CD4-positive, alpha-beta T cell (primary cell): Measurements from ENCODE around the gene KRT2. TPM values are rescaled to one million over a fixed set of nuclear protein-coding genes. Genes with fewer than 3 reads are reported as not detected.
A peak's percentile ranks its signal among the peaks of the same experiment; 100 is the strongest.

Source experiments
- ATAC-seq: fragments of 200-7000 bp; cut with Tn5 transposase; one replicate; pipeline ENCODE4 v1.10.0; 2022; ENCODE audit warnings: mild to moderate bottlenecking; ENCODE audit not compliant: poor library complexity
- CTCF ChIA-PET: fragments of 350-600 bp; sonication (Branson Sonifier 250); formaldehyde crosslinking; loops from one replicate; lab custom pipeline; 2021; ENCODE audit warnings: antibody characterized with exemption, inconsistent platforms; lab: Charles Lee
- POLR2A ChIA-PET: fragments of 350-600 bp; sonication (Branson Sonifier 250); formaldehyde crosslinking; loops from one replicate; lab custom pipeline; 2021; ENCODE audit warnings: antibody characterized with exemption, inconsistent platforms; lab: Charles Lee
- DNase-seq, 14 experiments: peaks; one replicate each; pipeline ENCODE4 v3.0.0-alpha.2; 2013 to 2020; ENCODE audit warnings: mixed read lengths in 2 of 14
- H3K27ac ChIP-seq, 2 donors: one replicate each; pipeline versions ENCODE4 v1.5.1 to v1.7.0; 2013; ENCODE audit warnings: low read length in 2 of 2, low read depth in 1 of 2, mild to moderate bottlenecking in 1 of 2
- H3K27me3 ChIP-seq, 2 experiments: 1 replicate in 1 of 2; 2 replicates in 1 of 2; pipeline versions ENCODE4 v1.6.1 to v1.7.0; 2013; ENCODE audit warnings: low read length in 2 of 2, control low read depth in 1 of 2, mild to moderate bottlenecking in 1 of 2, moderate library complexity in 1 of 2; ENCODE audit not compliant: insufficient read depth in 2 of 2, control insufficient read depth in 1 of 2
- H3K36me3 ChIP-seq: one replicate; pipeline ENCODE4 v1.6.1; 2013; ENCODE audit warnings: low read length, control low read depth; ENCODE audit not compliant: insufficient read depth
- H3K4me1 ChIP-seq: one replicate; pipeline ENCODE4 v1.6.1; 2013; ENCODE audit warnings: low read length, control low read depth; ENCODE audit not compliant: insufficient read depth
- H3K4me3 ChIP-seq: one replicate; pipeline ENCODE4 v1.5.1; 2013; ENCODE audit warnings: mild to moderate bottlenecking, low read length, moderate library complexity
- H3K9me3 ChIP-seq, 2 experiments: 1 replicate in 1 of 2; 2 replicates in 1 of 2; pipeline versions ENCODE4 v1.6.1 to v1.7.0; 2013; ENCODE audit warnings: low read length in 2 of 2, mild to moderate bottlenecking in 2 of 2, control low read depth in 1 of 2, moderate library complexity in 1 of 2; ENCODE audit not compliant: control insufficient read depth in 1 of 2, insufficient read depth in 1 of 2
- H3K27ac Mint-ChIP-seq: one replicate; pipeline ENCODE4 v1.8.0; 2020; ENCODE audit warnings: mixed read lengths
- H3K27me3 Mint-ChIP-seq: one replicate; pipeline ENCODE4 v1.8.0; 2021; ENCODE audit warnings: mixed read lengths
- H3K36me3 Mint-ChIP-seq: one replicate; pipeline ENCODE4 v1.8.0; 2021; ENCODE audit warnings: low read depth, mixed read lengths
- H3K4me1 Mint-ChIP-seq: one replicate; pipeline ENCODE4 v1.8.0; 2021; ENCODE audit warnings: low read depth, mixed read lengths
- H3K4me3 Mint-ChIP-seq: one replicate; pipeline ENCODE4 v1.8.0; 2020; ENCODE audit warnings: mild to moderate bottlenecking, mixed read lengths
- H3K9me3 Mint-ChIP-seq: one replicate; pipeline ENCODE4 v1.8.0; 2020; ENCODE audit warnings: mixed read lengths
- CTCF ChIP-seq: fragments of 200-600 bp; IDR thresholded peaks from one replicate; pipeline ENCODE4 v1.8.0; 2022; ENCODE audit warnings: antibody characterized with exemption, mild to moderate bottlenecking
- intact Hi-C, 2 experiments: fragments of 100-400 bp; cut with DNase I in 1 of 2; cut with micrococcal nuclease in 1 of 2; formaldehyde crosslinking; loops; one replicate each; pipeline versions ENCODE4 v1.15.1 to v1.9.0; 2023 to 2025; cut with DNase I, micrococcal nuclease
- total RNA-seq, 174 experiments: library from RNA in 2 of 174; stranded (reverse) in 2 of 174; gene quantifications; one replicate each; pipeline ENCODE4 v1.2.3 and lab custom pipeline; 2021 to 2026

KRT2 gene
- total RNA-seq, 2 experiments from 2014 or later: 1.7 to 2.1 TPM

GRCh38 chr12:52656616-52657015 is 4.6 kb upstream of the KRT2 start:
- no peak overlapping the region for H3K4me3 Mint-ChIP-seq
- no peaks in the 10 kb centered on the region for H3K27me3 Mint-ChIP-seq
- Histone ChIP-seq H3K27ac (no peak overlapping the region), H3K27me3 (no peaks in the 10 kb centered on the region), H3K9me3 (peaks cover 0 to 4% of the 10 kb centered on the region in 2 experiments), H3K4me1 (no peaks in the 10 kb centered on the region), H3K36me3 (no peaks in the 10 kb centered on the region), H3K4me3 (no peak overlapping the region)
- intact Hi-C loops: no loop called here
- H3K9me3 Mint-ChIP-seq: no peaks in the 10 kb centered on the region
- DNase-seq (no peak), ATAC-seq (peak; percentile 24)
- no peaks in the 10 kb centered on the region for H3K36me3 Mint-ChIP-seq
- no peak overlapping the region for H3K27ac Mint-ChIP-seq
- TF ChIP-seq CTCF: no peak
- ChIA-PET CTCF (no interaction called here), POLR2A (interaction anchor here (0.8 to 2.5 kb wide), 2 partner anchors 17 to 71 kb away, joined by 3 to 8 read pairs; no protein-coding TSS in a partner anchor)
- peaks cover 39% of the 10 kb centered on the region for H3K4me1 Mint-ChIP-seq

DNA sequence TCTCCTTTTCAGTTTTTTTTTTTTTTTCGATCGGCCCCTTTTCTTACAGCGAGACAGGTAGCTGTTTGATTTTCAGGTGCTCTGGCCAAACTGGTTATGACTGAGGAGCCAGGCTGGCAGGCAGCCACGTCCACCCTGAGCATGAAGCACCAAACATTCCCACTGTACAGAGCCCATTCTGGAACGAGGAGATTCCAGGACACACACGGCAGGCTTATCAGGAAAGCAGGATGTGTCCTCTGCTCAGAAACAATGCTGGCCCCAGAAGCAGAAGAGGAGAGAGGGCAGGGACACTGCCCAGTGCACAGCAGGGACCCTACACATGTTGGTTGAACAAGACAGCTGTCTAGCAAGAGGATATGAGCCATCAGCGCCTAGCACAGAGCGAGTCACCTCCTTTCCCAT is 3.7 kb upstream of the KRT2 start:
- Histone ChIP-seq H3K36me3 (no peaks in the 10 kb centered on the region), H3K9me3 (peaks cover 0 to 6% of the 10 kb centered on the region in 2 experiments), H3K4me3 (no peak overlapping the region), H3K27ac (no peak overlapping the region), H3K27me3 (no peaks in the 10 kb centered on the region), H3K4me1 (no peaks in the 10 kb centered on the region)
- ChIA-PET POLR2A (interaction anchor here (2.5 kb wide), 1 partner anchor 70 kb away, joined by 8 read pairs; no protein-coding TSS in a partner anchor), CTCF (no interaction called here)
- no peaks in the 10 kb centered on the region for H3K27me3 Mint-ChIP-seq
- no peak overlapping the region for H3K4me3 Mint-ChIP-seq
- DNase-seq: no peak
- no peaks in the 10 kb centered on the region for H3K9me3 Mint-ChIP-seq
- intact Hi-C loops: no loop called here
- no peak for TF ChIP-seq CTCF
- ATAC-seq: no peak
- H3K36me3 Mint-ChIP-seq: no peaks in the 10 kb centered on the region
- peaks cover 39% of the 10 kb centered on the region for H3K4me1 Mint-ChIP-seq
- no peak overlapping the region for H3K27ac Mint-ChIP-seq

DNA sequence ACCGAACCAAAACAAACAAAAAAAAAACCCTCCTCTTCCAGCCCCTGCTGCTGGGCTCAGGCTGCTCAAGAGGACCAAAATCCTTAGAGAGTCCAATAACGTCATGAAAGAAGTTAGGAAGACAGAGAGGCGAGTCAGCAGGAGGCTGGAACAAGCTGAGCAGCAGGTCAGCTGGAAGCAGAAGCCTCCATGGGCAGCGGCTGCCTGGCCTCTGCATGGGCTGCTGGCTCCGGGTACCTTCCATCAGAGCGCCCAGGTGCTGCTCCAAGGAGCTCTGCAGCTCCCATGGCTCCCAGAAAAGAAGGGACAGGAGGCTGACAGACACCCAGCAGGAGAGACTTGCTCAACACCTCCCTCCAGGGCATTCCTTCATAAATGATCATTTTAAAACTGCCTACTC is 3.2 kb upstream of the KRT2 start:
- CTCF ChIA-PET: no interaction called here
- Mint-ChIP-seq H3K27ac (no peak overlapping the region), H3K4me1 (peaks cover 41% of the 10 kb centered on the region), H3K9me3 (no peaks in the 10 kb centered on the region), H3K4me3 (no peak overlapping the region), H3K36me3 (no peaks in the 10 kb centered on the region), H3K27me3 (no peaks in the 10 kb centered on the region)
- ATAC-seq: no peak
- intact Hi-C loops: no loop called here
- no peak for DNase-seq
- no peak overlapping the region for H3K27ac ChIP-seq
- H3K9me3 ChIP-seq: peaks cover 0 to 6% of the 10 kb centered on the region in 2 experiments
- TF ChIP-seq CTCF: no peak
- H3K4me3 ChIP-seq: no peak overlapping the region
- H3K27me3 ChIP-seq: no peaks in the 10 kb centered on the region
- no peaks in the 10 kb centered on the region for H3K36me3 ChIP-seq
- POLR2A ChIA-PET: interaction anchor here (2.5 kb wide), 1 partner anchor 69 kb away, joined by 8 read pairs; no protein-coding TSS in a partner anchor
- H3K4me1 ChIP-seq: peaks cover 3% of the 10 kb centered on the region
